Erythroblast (primary cell): ENCODE measurements around the gene ATP1A2.

Experiments
- DNase-seq, 2 experiments: peaks; one replicate each; lab custom pipeline; 2025; lab: John Stamatoyannopoulos, UW
- GATA1 ChIP-seq: IDR thresholded peaks from 2 replicates; pipeline ENCODE4 v1.6.1; 2011; ENCODE audit warnings: low read depth, mild to moderate bottlenecking, control low read depth, low read length, moderate library complexity
- POLR2A ChIP-seq: IDR thresholded peaks from 2 replicates; pipeline ENCODE4 v1.6.1; 2011; ENCODE audit warnings: mild to moderate bottlenecking, low read length

The ATP1A2 gene

DNA sequence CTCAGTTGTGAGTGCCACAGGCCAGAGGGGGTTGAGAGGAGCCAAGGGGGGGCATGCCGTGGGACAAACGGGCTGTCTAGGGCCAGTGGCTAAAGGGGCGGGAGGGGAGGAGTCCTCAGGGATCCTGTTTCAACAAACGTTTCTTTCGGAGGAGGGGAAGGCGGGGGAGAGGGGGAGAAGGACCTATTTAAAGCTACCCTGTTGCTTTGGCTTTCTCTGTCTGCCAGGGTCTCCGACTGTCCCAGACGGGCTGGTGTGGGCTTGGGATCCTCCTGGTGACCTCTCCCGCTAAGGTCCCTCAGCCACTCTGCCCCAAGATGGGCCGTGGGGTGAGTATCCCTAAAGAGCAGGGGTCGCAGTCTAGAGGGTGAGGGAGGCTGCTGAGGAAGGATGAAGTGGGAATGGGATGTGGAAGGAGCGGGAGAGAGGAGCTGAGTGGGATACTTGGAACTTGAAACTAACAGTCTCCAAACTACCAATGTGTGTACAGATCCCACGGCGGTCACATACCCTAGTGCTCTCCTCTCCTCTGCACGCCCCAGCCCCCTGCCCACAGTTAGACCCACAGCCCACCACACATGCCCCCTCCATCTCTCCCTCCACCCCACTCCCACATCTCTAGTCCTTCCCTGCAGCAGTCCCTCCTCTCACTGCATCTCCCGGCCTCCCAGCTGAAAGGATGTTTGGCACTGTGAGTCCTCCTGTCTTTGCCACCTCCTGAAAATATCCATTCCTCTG is at the start of gene ATP1A2:
Gene ATP1A2 (plus strand): TSS at position 215 of the 738 bp plus-strand sequence. CDS start 103 bp downstream, at position 318.
- no peak for DNase-seq
- TF ChIP-seq POLR2A, result no peak
- no peak for TF ChIP-seq GATA1

DNA sequence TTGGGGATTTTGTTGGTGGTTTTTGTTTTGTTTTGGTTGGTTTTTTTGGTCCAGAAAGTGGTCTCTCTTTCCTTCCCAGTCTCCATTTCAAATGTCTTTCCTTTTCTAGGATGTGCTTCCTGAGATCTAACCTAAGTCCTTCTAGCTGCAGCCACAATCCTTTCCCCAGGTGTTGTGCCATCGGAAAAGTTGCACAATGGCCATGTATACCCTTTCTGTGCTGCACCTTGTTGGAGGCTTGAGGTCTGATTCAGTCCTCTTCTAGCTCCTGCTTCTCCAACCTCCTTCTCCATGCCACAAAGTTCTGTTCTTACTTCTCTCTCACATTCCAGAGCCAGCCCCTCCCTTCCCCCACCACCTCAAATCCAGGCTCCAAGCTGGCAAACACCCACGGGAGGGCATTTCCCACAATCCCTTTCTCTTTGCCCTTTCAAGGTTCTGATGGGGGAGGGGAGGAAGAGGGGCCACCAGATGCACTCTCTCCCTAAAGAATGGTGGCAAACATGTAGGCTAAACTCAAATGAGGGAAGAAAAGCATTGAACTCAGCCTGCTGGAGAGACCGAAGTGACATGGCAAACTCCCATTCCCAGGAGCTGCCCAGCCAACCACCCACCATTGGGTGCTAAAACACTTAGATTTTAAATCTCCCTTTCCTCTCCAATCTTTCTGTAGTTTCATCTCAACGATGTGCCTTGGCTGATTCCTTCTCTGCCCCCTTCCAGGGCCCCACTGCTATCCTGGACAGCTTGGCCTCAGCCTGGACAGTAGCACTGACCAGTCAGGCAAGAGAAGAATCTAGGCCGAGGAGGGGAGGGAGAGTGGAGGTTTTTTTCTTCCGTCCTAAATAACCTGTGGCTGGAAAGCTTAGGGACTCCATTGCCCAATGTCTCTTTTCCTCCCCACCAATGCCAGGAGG is 48.5 kb upstream of the ATP1A2 start:
- TF ChIP-seq POLR2A (no peak), GATA1 (no peak)
- DNase-seq, result no peak

DNA sequence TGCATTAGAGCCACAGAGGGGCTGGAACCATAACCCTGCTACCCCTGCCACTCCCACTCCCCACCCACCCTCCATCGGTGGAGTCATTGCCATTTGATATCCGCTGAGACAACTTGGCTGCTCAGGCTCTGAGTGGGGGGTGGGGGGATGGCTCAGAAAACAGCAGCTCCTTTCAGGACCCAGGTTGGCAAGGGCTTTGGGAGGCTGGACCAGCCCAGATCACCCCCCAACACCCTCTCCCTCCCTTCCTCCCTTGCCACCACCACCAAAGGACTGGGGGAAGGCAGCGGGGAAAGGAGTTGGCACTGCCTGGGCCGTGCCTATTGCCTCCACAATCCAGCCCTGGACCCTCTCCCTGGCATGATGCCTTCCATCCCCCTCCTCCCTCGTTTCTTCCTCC is 47.3 kb upstream of the ATP1A2 start:
- no peak for DNase-seq

DNA sequence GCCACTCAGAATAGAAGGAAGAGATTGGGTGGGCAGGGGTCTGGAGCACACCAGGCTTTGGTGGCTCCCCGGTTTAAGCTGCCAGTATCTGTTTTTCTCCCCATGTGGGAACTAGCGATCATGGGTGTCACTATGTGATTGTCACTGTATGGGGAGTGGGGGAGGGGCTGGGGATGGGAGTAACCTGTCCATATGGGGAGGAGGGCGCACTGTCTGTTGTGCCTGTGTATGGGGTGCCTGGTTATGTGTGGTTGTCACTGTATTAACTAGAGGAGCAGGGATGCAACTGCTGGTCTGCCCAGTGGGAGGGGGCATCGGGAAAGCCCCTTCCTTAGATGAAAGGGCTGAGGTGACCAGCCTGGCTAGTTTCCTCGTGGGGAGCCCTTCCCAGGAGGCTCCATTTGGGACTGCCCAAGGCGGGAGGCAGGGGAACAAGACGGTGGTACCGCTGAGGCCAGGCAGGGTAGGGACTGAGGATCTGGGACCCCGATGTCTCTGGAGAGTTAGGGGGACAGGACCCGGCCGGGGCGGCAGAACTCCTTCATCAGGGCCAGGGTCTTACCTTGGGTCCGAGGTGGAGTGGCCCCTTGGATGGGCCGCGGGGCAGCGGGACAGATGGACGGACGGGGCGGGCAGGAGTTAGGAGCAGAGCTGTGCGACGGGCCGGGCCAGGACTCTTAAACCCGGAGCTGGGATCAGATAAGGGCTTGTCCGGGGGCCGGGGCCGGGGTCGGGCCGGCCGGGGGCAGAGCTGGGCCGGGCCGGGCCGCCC is 45.9 kb upstream of the ATP1A2 start, which contains the start of gene KCNJ10:
Gene KCNJ10 (minus strand): TSS at position 701 of the 772 bp plus-strand sequence. CDS start 27,628 bp downstream, outside the sequence.
- TF ChIP-seq GATA1 (no peak), POLR2A (no peak)
- DNase-seq, result no peak

More for the DNA sequence above, 47.3 kb upstream of the ATP1A2 start:
- no peak for TF ChIP-seq GATA1

DNA sequence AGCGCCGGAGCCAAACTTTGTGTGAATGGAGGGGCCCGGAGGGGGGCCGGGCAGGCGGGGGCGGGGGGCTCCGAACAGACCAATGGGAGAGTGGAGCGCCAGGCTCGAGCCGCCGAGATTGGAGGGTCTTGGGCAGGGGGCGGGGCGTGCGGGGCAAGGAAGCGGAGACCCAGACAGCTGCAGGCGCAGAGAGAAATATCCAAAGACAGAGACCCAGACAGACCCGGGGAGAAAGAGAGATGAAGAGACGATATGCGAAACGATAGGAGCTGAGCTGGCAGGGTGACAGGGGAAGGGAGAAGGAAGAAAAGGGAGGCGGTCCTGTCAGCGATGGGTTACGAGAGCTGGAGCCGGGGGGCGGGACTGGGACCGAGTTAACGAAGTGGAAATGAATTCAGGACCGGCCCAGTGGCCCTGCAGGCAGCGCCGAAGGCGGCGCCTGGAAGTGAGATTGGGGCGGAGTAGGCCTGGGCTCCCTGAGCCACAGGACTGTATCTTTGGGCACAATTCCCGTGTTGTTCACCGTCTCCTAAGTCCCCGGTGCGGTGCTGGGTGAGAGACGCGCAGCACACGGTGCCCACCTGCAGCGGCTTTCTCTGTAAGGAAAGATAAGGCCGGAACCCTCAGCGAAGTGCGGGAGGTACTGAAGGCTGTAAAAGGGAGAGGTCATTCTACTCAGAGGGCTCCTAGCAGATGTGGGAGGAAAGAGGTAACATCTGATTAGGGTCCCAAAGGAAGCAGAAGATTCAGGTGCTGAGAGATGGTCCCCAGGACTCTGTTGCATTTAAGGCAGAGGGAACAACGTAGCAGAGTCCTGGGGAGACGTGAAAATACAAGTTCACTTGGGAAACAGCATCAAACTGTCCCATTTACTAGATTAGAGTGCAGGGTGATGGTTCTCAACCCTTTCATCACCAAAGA is 45.1 kb upstream of the ATP1A2 start:
- DNase-seq, result peak; percentile 19 to 22
- no peak for TF ChIP-seq GATA1
- no peak for TF ChIP-seq POLR2A

DNA sequence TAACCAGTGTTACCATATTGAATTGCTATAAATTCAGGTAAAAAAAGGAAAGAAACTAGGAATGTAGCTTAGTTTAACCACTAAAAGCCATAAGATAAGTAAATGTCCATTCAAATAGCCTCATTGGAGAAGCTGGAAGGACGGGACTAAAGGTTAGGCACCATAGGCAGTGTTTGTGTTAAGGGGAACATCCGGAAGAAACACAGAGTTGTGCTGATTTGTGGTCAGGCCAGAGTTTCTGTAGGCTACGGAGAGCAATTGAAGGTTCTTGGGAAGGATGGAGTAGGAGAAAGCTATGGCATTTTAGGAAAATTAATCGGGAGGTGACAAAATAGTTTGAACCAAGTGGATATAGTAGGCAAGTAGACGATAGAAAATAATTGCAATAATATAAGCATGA is 44.3 kb upstream of the ATP1A2 start:
- no peak for DNase-seq
- TF ChIP-seq GATA1, result no peak
- no peak for TF ChIP-seq POLR2A

DNA sequence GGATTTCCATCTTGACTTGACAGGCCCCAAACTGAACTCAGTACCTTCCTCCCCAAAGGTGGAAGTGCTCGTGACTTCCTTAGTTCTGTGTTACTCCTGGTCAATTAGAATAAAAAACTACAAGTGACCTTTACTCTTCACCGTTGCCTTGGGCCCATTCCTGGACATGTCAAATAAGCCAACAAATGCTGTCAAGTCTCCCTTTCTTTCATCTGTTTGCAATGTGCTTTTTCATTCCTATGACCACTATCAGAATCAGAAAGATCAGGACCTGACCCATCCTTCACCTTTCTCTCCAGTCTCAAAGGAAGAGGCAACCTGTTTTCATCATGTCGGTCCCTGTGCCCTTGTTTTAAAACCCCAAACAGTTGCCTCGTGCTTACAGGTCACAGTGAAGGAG is 40.7 kb upstream of the ATP1A2 start:
- no peak for DNase-seq
- no peak for TF ChIP-seq POLR2A
- TF ChIP-seq GATA1, result no peak

DNA sequence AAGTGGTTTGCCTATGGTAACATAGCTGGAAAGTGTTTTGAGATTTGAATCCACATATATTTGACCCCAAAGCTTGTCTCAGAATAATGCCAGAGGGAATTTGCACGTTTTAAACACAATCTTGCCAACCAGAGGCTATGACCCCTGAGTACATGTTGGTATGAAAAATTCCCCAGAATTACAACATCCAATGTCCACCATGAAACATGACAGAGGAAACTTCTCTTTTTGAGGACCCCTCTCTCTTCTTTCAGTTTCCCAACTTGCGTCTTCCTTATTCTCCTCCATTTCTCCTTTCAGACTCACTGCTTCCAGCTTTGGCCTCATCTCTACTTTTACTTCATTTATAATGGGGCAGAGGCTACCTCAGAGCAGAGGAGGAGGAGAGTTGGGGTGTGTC is 39.7 kb upstream of the ATP1A2 start:
- DNase-seq, result no peak
- TF ChIP-seq POLR2A (no peak), GATA1 (no peak)

DNA sequence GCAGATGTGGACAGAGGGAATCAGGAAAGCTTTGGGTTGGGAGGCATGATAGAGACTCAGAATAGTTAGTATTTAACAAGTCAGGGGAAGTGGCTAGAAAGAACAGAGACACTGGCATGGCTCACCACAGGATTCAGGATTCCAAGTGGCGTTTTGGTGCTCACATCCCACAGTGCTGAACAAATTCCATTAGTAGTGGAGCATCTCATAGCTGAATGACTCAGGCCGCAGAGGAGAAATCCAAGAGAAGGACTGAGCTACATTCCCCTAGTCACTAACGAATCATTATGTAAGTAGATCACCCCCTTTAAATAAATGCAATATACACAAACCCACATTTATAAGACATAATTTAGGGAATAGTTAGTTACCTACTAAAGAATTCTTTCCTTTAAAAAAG is 39.3 kb upstream of the ATP1A2 start:
- DNase-seq, result no peak
- TF ChIP-seq POLR2A, result no peak
- no peak for TF ChIP-seq GATA1

DNA sequence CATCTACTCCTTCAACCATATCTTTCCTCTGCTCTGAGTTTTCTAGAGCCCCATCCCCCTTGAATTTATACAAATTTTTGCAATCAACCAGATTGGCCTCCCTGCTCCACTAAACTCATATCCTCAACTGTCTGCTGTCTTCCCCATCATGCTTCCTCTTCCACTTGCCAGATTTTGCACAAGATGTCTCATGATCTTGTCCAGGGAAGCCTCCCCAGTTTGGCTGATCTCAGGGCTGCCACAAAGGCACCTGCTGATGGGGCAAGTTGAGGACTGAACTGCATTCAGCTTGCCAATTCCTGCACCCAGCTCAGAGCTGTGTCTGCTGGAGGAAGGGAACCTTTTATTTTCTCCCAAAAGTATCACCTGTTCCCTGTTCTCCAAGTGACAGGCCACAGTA is 38.1 kb upstream of the ATP1A2 start:
- TF ChIP-seq GATA1 (no peak), POLR2A (no peak)
- no peak for DNase-seq

DNA sequence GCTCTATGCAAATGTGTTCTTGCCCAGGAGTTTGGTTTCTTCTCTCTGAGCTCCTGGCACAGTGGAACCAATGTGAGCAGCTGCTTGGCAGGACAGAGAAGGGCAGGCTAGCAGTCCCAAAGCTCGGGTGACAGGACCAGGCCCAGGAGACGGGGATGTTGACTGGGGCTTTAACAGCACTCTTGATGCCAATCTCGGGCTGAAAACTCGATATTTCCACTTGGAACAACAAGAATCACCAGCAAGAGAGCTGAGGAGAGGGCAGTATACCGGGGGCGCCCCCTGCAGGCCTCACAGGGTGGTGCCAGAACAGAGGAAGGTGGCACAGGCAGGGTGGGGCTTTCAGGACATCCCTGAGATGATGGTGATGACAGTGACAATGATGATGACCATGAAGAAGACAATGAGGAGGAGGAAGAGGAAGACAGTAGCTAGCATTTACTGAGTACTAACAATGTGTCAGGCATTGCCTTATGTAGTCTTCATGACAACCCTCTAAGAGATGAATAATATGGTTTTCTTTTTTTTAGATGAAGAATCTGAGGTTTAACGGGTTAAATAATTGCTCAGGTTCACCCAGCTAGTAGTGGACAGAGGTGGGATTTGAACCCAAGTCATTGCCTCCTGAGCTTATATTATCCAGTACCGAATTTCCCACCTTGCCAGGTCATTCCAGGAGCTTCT is 36.9 kb upstream of the ATP1A2 start:
- TF ChIP-seq POLR2A (no peak), GATA1 (no peak)
- peak; percentile 57 to 66 for DNase-seq

DNA sequence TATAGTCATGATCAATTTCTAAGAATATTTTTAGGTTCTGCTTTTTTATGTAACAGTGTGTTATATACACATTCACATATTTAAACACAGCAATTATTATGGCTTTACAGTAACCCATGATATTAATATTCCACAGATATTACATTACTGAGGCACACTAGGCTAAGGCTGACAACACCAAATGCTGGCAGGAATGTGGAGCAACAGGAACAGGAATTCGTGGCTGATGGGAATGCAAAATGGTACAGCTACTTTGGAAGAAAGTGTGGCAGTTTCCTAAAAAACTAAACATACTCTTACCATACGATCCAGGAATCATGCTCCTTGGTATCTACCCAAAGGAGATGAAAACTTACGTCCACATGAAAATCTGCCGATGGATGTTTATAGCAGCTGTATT is 36.1 kb upstream of the ATP1A2 start:
- no peak for DNase-seq
- TF ChIP-seq POLR2A, result no peak
- TF ChIP-seq GATA1, result no peak
